Measurements from ENCODE around the gene GATA5.
"Not testable (repeated sequence)": the region's sequence is repeated elsewhere in the genome, so short reads cannot be mapped to it uniquely, and the experiment has no call there.

Gene GATA5

GRCh38 chr20:62439218-62439617 is 36.6 kb downstream of the GATA5 start:
- H3K27ac ChIP-seq = no peak overlapping the region
- H3K4me3 ChIP-seq = no peak overlapping the region

- Histone ChIP-seq H3K4me3 (no peak overlapping the region), H3K27ac (no peak overlapping the region)
Observed at GRCh38 chr20:62437927-62438326, 37.9 kb downstream of the GATA5 start.

GRCh38 chr20:62437496-62437895 is 38.3 kb downstream of the GATA5 start:
- H3K27ac ChIP-seq = no peak overlapping the region
- no peak overlapping the region for H3K4me3 ChIP-seq

GRCh38 chr20:62436692-62437091 is 39.1 kb downstream of the GATA5 start:
- no peak overlapping the region for H3K4me3 ChIP-seq
- no peak overlapping the region for H3K27ac ChIP-seq

GRCh38 chr20:62433658-62434497 is 41.9 kb downstream of the GATA5 start:
- Histone ChIP-seq H3K4me3 (no peak overlapping the region), H3K27ac (no peak overlapping the region)

- Histone ChIP-seq H3K27ac (no peak overlapping the region), H3K4me3 (no peak overlapping the region)
Observed at GRCh38 chr20:62430866-62431447, 44.8 kb downstream of the GATA5 start.

GRCh38 chr20:62430311-62430853 is 45.4 kb downstream of the GATA5 start:
- Histone ChIP-seq H3K27ac (no peak overlapping the region), H3K4me3 (no peak overlapping the region)

- Histone ChIP-seq H3K27ac (no peak overlapping the region), H3K4me3 (no peak overlapping the region)
Observed at GRCh38 chr20:62429455-62430310, 46.1 kb downstream of the GATA5 start.

GRCh38 chr20:62428396-62429295 is 47.1 kb downstream of the GATA5 start:
- Histone ChIP-seq H3K4me3 (no peak overlapping the region), H3K27ac (peak overlapping the region in 3 of 21 experiments; percentile 14 to 58 (median 34))

GRCh38 chr20:62428002-62428372 is 47.8 kb downstream of the GATA5 start:
- Histone ChIP-seq H3K27ac (peak overlapping the region in 12 of 21 experiments; percentile 14 to 76 (median 62)), H3K4me3 (no peak overlapping the region)

- H3K4me3 ChIP-seq = peak within 1 kb of the TSS in 6 of 7 experiments; percentile 9 to 34 (median 25)
- peak within 1 kb of the TSS in 14 of 21 experiments; percentile 14 to 76 (median 64) for H3K27ac ChIP-seq
Observed at GRCh38 chr20:62427172-62428001, 48.4 kb downstream of the GATA5 start, which contains the start of gene RBBP8NL. TSS of gene RBBP8NL (minus strand) at chr20:62427539. CDS start at chr20:62419647, 7,892 bp downstream.

- H3K4me3 ChIP-seq = peak overlapping the region in 6 of 7 experiments; percentile 9 to 34 (median 25)
- peak overlapping the region in 12 of 21 experiments; percentile 1 to 76 (median 64) for H3K27ac ChIP-seq
Observed at GRCh38 chr20:62426699-62427131, 49.1 kb downstream of the GATA5 start.

- H3K4me3 ChIP-seq, H3K27ac ChIP-seq: not testable (repeated sequence)
Observed at GRCh38 chr20:62426059-62426348, 49.8 kb downstream of the GATA5 start.

- Histone ChIP-seq H3K27ac (no peak overlapping the region), H3K4me3 (no peak overlapping the region)
Observed at GRCh38 chr20:62425281-62426058, 50.3 kb downstream of the GATA5 start.

GRCh38 chr20:62424249-62425107 is 51.3 kb downstream of the GATA5 start:
- Histone ChIP-seq H3K4me3 (no peak overlapping the region), H3K27ac (no peak overlapping the region)

- Histone ChIP-seq H3K4me3 (no peak overlapping the region), H3K27ac (no peak overlapping the region)
Observed at GRCh38 chr20:62423326-62423706, 52.5 kb downstream of the GATA5 start.
